ENCODE results near the gene PPP3R1.
A peak's percentile ranks its signal among the peaks of the same experiment; 100 is the strongest.

PPP3R1 gene

GRCh38 chr2:68251855-68252399 is 405 bp downstream of the PPP3R1 start:
- Histone ChIP-seq H3K9me2 (replicated peaks; ENCODE audit: insufficient read depth, low read length) (no peaks in the 10 kb centered on the region), H2AFZ (ENCODE audit: low read depth, low read length, severe bottlenecking) (no peak overlapping the region), H3K9ac (ENCODE audit: low read length) (peak overlapping the region; percentile 92), H3F3A (ENCODE audit: insufficient read depth) (peaks cover 5% of the 10 kb centered on the region; the same call in 1 of the 2 replicates), H3K36me3 (ENCODE audit: low read length) (no peaks in the 10 kb centered on the region), H3K4me2 (ENCODE audit: low read depth, low read length, poor library complexity, severe bottlenecking) (peak overlapping the region; percentile 86), H3K4me3 (ENCODE audit: insufficient read depth, low read length, poor library complexity, severe bottlenecking) (peak overlapping the region; percentile 69), H3K9me3 (ENCODE audit: insufficient read depth, low read length) (no peaks in the 10 kb centered on the region), H3K79me2 (ENCODE audit: insufficient read depth, low read length) (peaks cover 52% of the 10 kb centered on the region), H3K27me3 (ENCODE audit: low read length) (no peaks in the 10 kb centered on the region), H4K20me1 (ENCODE audit: low read depth, low read length) (peaks cover 39% of the 10 kb centered on the region), H3K27ac (ENCODE audit: low read depth, low read length) (peak overlapping the region; percentile 91)
- TF ChIP-seq CTCF (IDR thresholded peaks at IDR 0.05; ENCODE audit: insufficient read depth, low read length, poor library complexity, severe bottlenecking) (no peak), EZH2phosphoT487 (conservative IDR thresholded peaks at IDR 0.05; ENCODE audit: low read length) (no peak)

- Histone ChIP-seq H3K27me3 (ENCODE audit: low read length) (no peaks in the 10 kb centered on the region), H4K20me1 (ENCODE audit: low read depth, low read length) (peaks cover 45% of the 10 kb centered on the region), H2AFZ (ENCODE audit: low read depth, low read length, severe bottlenecking) (no peak overlapping the region), H3K27ac (ENCODE audit: low read depth, low read length) (peak overlapping the region; percentile 91), H3K9me3 (ENCODE audit: insufficient read depth, low read length) (no peaks in the 10 kb centered on the region), H3K4me3 (ENCODE audit: insufficient read depth, low read length, poor library complexity, severe bottlenecking) (peak overlapping the region; percentile 69), H3F3A (ENCODE audit: insufficient read depth) (peaks cover 5% of the 10 kb centered on the region; the same call in 1 of the 2 replicates), H3K36me3 (ENCODE audit: low read length) (no peaks in the 10 kb centered on the region), H3K9me2 (replicated peaks; ENCODE audit: insufficient read depth, low read length) (no peaks in the 10 kb centered on the region), H3K79me2 (ENCODE audit: insufficient read depth, low read length) (peaks cover 58% of the 10 kb centered on the region), H3K9ac (ENCODE audit: low read length) (peak overlapping the region; percentile 92), H3K4me2 (ENCODE audit: low read depth, low read length, poor library complexity, severe bottlenecking) (peak overlapping the region; percentile 86)
- no peak for TF ChIP-seq EZH2phosphoT487 (conservative IDR thresholded peaks at IDR 0.05; ENCODE audit: low read length)
- TF ChIP-seq CTCF (IDR thresholded peaks at IDR 0.05; ENCODE audit: insufficient read depth, low read length, poor library complexity, severe bottlenecking), result peak; percentile 84
Measured at GRCh38 chr2:68251187-68251854, 1.0 kb downstream of the PPP3R1 start.

- Histone ChIP-seq H4K20me1 (ENCODE audit: low read depth, low read length) (peaks cover 47% of the 10 kb centered on the region), H3K9me3 (ENCODE audit: insufficient read depth, low read length) (no peaks in the 10 kb centered on the region), H3F3A (ENCODE audit: insufficient read depth) (peaks cover 5% of the 10 kb centered on the region; the same call in 1 of the 2 replicates), H3K27me3 (ENCODE audit: low read length) (no peaks in the 10 kb centered on the region), H3K27ac (ENCODE audit: low read depth, low read length) (peak overlapping the region; percentile 91), H3K9ac (ENCODE audit: low read length) (peak overlapping the region; percentile 92), H2AFZ (ENCODE audit: low read depth, low read length, severe bottlenecking) (no peak overlapping the region), H3K36me3 (ENCODE audit: low read length) (no peaks in the 10 kb centered on the region), H3K9me2 (replicated peaks; ENCODE audit: insufficient read depth, low read length) (no peaks in the 10 kb centered on the region), H3K4me2 (ENCODE audit: low read depth, low read length, poor library complexity, severe bottlenecking) (peak overlapping the region; percentile 86), H3K79me2 (ENCODE audit: insufficient read depth, low read length) (peaks cover 64% of the 10 kb centered on the region), H3K4me3 (ENCODE audit: insufficient read depth, low read length, poor library complexity, severe bottlenecking) (peak overlapping the region; percentile 69)
- TF ChIP-seq EZH2phosphoT487 (conservative IDR thresholded peaks at IDR 0.05; ENCODE audit: low read length), result no peak
- TF ChIP-seq CTCF (IDR thresholded peaks at IDR 0.05; ENCODE audit: insufficient read depth, low read length, poor library complexity, severe bottlenecking), result no peak
Measured at GRCh38 chr2:68250652-68251186, 1.6 kb downstream of the PPP3R1 start.

All from SU-DHL-6 (cell line).